NCI-H2029 treated with DMSO at 0.1 percent for 48 hours (cell line): ENCODE results near the gene ZNF536.
A peak's percentile ranks its signal among the peaks of the same experiment; 100 is the strongest.

Experiments used
- DNase-seq: peaks from one replicate; lab custom pipeline; 2025; lab: John Stamatoyannopoulos, UW

The ZNF536 gene

GRCh38 chr19:30529876-30530275, 157.7 kb downstream of the ZNF536 start:
- no peak for DNase-seq

GRCh38 chr19:30530751-30531150, 158.6 kb downstream of the ZNF536 start:
- no peak for DNase-seq

- DNase-seq: no peak
These were observed 162.8 kb downstream of the ZNF536 start for GRCh38 chr19:30535011-30535410.

- DNase-seq: no peak
These were observed 164.8 kb downstream of the ZNF536 start for GRCh38 chr19:30536975-30537374.

GRCh38 chr19:30539315-30539714, 167.1 kb downstream of the ZNF536 start:
- no peak for DNase-seq

- DNase-seq: no peak
These were observed 167.8 kb downstream of the ZNF536 start for GRCh38 chr19:30539981-30540380.

GRCh38 chr19:30540761-30541160, 168.6 kb downstream of the ZNF536 start:
- no peak for DNase-seq

- no peak for DNase-seq
These were observed 169.4 kb downstream of the ZNF536 start for GRCh38 chr19:30541575-30541974.

GRCh38 chr19:30543243-30543945, 171.2 kb downstream of the ZNF536 start:
- DNase-seq: no peak

- no peak for DNase-seq
These were observed 173.6 kb downstream of the ZNF536 start for GRCh38 chr19:30545752-30546151.

- no peak for DNase-seq
These were observed 174.1 kb downstream of the ZNF536 start for GRCh38 chr19:30546332-30546731.

GRCh38 chr19:30547246-30547645, 175.1 kb downstream of the ZNF536 start:
- DNase-seq: no peak

- DNase-seq: no peak
These were observed 177.0 kb downstream of the ZNF536 start for GRCh38 chr19:30549151-30549550.

- no peak for DNase-seq
These were observed 179.1 kb downstream of the ZNF536 start for GRCh38 chr19:30551271-30551670.

- DNase-seq: no peak
These were observed 180.4 kb downstream of the ZNF536 start for GRCh38 chr19:30552593-30552992.

GRCh38 chr19:30555075-30555790, 183.0 kb downstream of the ZNF536 start:
- no peak for DNase-seq

GRCh38 chr19:30555791-30556110, 183.6 kb downstream of the ZNF536 start:
- DNase-seq: no peak

- DNase-seq: peak; percentile 38
These were observed 184.1 kb downstream of the ZNF536 start for GRCh38 chr19:30556230-30556711.

GRCh38 chr19:30557212-30557611, 185.0 kb downstream of the ZNF536 start:
- DNase-seq: no peak

GRCh38 chr19:30557927-30558557, 185.9 kb downstream of the ZNF536 start:
- no peak for DNase-seq

GRCh38 chr19:30558793-30559192, 186.6 kb downstream of the ZNF536 start:
- no peak for DNase-seq

- no peak for DNase-seq
These were observed 187.3 kb downstream of the ZNF536 start for GRCh38 chr19:30559446-30559845.

GRCh38 chr19:30562981-30563380, 190.8 kb downstream of the ZNF536 start:
- no peak for DNase-seq
